Body of pancreas (tissue), 4 donors: ENCODE measurements around the gene NPM3.

Experiments
- POLR2A ChIP-seq, 3 donors: fragments of 450-650 bp; IDR thresholded peaks; one replicate each; pipeline ENCODE4 v1.6.1; 2016; ENCODE audit warnings: antibody characterized with exemption in 3 of 3, mild to moderate bottlenecking in 2 of 3
- TF ChIP-seq, protein P1 (sequence below), 7 experiments: fragments of 450-650 bp in 4 of 7; fragments of 200-600 bp in 3 of 7; sonication (generic) in 3 of 7; IDR thresholded peaks; one replicate each; pipeline ENCODE4 v1.5.1; 2016 to 2019; ENCODE audit warnings: antibody characterized with exemption in 7 of 7

- TF ChIP-seq, protein P1, sequence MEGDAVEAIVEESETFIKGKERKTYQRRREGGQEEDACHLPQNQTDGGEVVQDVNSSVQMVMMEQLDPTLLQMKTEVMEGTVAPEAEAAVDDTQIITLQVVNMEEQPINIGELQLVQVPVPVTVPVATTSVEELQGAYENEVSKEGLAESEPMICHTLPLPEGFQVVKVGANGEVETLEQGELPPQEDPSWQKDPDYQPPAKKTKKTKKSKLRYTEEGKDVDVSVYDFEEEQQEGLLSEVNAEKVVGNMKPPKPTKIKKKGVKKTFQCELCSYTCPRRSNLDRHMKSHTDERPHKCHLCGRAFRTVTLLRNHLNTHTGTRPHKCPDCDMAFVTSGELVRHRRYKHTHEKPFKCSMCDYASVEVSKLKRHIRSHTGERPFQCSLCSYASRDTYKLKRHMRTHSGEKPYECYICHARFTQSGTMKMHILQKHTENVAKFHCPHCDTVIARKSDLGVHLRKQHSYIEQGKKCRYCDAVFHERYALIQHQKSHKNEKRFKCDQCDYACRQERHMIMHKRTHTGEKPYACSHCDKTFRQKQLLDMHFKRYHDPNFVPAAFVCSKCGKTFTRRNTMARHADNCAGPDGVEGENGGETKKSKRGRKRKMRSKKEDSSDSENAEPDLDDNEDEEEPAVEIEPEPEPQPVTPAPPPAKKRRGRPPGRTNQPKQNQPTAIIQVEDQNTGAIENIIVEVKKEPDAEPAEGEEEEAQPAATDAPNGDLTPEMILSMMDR (IDR thresholded peaks at IDR 0.05) = no peak
- TF ChIP-seq POLR2A (IDR thresholded peaks at IDR 0.05) = no peak
Measured at GRCh38 chr10:101789686-101790085, 6.4 kb upstream of the NPM3 start.
